ENCODE data around the gene OR9A2. TPM values are rescaled to one million over a fixed set of nuclear protein-coding genes. Genes with fewer than 3 reads are reported as not detected.

OR9A2 gene
- total and polyA plus RNA-seq, 4 donors, result 0.28 to 0.50 TPM; not detected in 2

DNA sequence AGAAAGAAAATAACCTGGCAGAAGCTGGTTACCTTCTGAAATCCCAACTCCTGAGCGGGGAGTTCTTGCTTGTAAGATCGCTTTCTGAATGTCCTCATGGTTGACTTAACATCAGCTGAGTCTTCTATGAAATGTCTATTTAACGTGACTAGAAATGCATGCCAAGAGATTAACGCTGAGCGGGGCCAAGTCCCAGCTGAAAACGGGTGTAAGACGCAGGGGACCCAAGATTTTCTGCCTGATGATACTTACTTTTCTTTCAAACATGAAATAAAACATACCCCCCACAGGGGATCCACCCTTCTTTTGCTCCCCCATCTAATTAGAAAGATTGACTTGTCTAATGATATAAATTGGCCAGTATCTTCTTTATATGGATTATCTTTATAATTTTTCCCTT lies 14.9 kb downstream of the OR9A2 start:
- Histone ChIP-seq H3K27ac (ENCODE audit: low read depth, low read length) (no peak overlapping the region), H3K4me3 (ENCODE audit: low read depth, low read length) (no peak overlapping the region), H3K9me3 (ENCODE audit: control insufficient read depth, insufficient read depth, low read length) (no peaks in the 10 kb centered on the region), H3K4me1 (ENCODE audit: control insufficient read depth, insufficient read depth, low read length) (no peaks in the 10 kb centered on the region), H3K36me3 (ENCODE audit: control insufficient read depth, insufficient read depth, low read length) (no peaks in the 10 kb centered on the region), H3K27me3 (ENCODE audit: control insufficient read depth, insufficient read depth, low read length) (no peaks in the 10 kb centered on the region)
- DNase-seq (ENCODE audit: low read depth in 4 of 6, low spot score in 6 of 6), result peak in 1 of 6 donors; percentile 3
- WGBS (ENCODE audit: insufficient coverage), result 90% methylated on average over 2 of the region's 7 CpGs

DNA sequence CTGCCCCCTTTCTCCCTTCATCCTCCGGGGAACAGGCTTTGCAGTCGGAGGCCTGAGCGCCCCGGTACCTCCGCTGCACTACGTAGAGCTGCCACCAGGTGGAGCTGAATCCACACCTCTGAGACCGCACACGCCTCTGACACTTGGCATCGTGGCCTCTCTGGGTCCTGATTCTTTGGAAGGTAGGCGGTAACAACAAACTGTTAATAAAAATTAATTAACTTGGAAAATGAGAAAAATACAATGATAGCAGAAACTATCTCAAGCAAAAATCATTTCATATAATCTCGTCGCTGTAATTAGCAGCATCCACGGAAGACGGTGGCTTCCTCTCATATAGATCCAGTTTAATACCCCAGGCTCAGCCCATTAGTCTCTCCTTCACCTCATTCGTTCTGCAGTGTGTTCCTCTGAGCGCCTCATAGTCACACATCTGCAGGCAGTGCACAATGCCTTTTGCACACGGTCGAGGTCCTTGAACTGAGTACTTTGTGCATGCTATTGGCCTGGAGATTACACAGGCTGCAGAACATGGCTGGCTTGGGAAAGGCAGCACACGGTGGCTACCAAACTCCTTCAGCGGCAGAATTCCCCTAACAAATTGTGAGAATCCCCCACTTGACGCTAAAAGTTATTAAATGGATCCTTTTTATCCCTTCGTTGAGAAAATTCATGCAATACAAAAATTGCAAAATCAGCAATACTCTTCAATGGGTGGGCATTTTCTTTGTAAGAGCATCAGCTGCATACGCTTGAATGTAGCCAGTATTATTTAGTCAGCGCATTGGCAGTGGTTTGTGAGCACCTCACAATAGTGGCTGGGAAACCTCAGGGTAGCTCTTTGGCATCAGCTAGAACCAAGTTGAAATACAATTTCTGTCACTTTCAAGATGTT lies 18.7 kb downstream of the OR9A2 start:
- H3K4me1 ChIP-seq (ENCODE audit: control insufficient read depth, insufficient read depth, low read length), result no peaks in the 10 kb centered on the region
- no peaks in the 10 kb centered on the region for H3K36me3 ChIP-seq (ENCODE audit: control insufficient read depth, insufficient read depth, low read length)
- H3K4me3 ChIP-seq (ENCODE audit: low read depth, low read length), result no peak overlapping the region
- no peaks in the 10 kb centered on the region for H3K9me3 ChIP-seq (ENCODE audit: control insufficient read depth, insufficient read depth, low read length)
- no peak overlapping the region for H3K27ac ChIP-seq (ENCODE audit: low read depth, low read length)
- no peaks in the 10 kb centered on the region for H3K27me3 ChIP-seq (ENCODE audit: control insufficient read depth, insufficient read depth, low read length)
- peak; percentile 51 to 92 (median 64) for DNase-seq (ENCODE audit: low read depth in 4 of 6, low spot score in 6 of 6)
- 48% methylated on average over 15 of the region's 24 CpGs for WGBS (ENCODE audit: insufficient coverage)

DNA sequence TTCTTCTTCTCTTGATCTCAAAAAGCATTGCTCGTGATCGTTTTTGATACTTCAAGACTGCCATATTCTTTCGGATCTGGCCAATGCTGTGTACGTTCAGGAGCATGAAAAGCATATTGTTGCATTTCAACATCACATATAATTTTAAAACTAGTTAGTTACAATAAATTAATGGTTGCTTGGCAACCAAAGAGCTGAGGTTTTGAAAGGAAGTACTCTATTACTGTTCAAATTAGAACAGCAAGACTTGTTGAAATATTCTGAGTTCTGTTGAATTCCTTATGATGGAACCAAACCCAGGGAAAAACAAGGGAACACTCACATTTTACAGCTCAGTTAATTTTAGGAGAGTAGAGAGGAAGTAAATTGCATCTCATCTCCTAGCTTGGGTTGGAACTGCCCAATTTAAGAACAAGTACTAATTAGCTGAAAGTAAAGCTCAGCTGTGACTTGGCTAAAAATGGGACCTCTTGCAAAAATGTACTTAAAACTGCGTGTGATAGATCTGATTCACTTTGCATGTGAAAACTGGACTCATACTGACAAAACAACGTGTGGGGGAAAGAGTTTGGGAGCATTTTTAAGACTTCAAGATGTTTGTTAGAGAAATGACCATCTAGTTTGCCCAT lies 21.2 kb downstream of the OR9A2 start:
- Histone ChIP-seq H3K4me1 (ENCODE audit: control insufficient read depth, insufficient read depth, low read length) (no peaks in the 10 kb centered on the region), H3K27ac (ENCODE audit: low read depth, low read length) (no peak overlapping the region), H3K4me3 (ENCODE audit: low read depth, low read length) (no peak overlapping the region), H3K36me3 (ENCODE audit: control insufficient read depth, insufficient read depth, low read length) (no peaks in the 10 kb centered on the region), H3K9me3 (ENCODE audit: control insufficient read depth, insufficient read depth, low read length) (peaks cover 1% of the 10 kb centered on the region), H3K27me3 (ENCODE audit: control insufficient read depth, insufficient read depth, low read length) (no peaks in the 10 kb centered on the region)
- DNase-seq (ENCODE audit: low read depth in 4 of 6, low spot score in 6 of 6), result peak in 1 of 6 donors; percentile 3
- WGBS (ENCODE audit: insufficient coverage), result 80% methylated on average over 1 of the region's 6 CpGs

DNA sequence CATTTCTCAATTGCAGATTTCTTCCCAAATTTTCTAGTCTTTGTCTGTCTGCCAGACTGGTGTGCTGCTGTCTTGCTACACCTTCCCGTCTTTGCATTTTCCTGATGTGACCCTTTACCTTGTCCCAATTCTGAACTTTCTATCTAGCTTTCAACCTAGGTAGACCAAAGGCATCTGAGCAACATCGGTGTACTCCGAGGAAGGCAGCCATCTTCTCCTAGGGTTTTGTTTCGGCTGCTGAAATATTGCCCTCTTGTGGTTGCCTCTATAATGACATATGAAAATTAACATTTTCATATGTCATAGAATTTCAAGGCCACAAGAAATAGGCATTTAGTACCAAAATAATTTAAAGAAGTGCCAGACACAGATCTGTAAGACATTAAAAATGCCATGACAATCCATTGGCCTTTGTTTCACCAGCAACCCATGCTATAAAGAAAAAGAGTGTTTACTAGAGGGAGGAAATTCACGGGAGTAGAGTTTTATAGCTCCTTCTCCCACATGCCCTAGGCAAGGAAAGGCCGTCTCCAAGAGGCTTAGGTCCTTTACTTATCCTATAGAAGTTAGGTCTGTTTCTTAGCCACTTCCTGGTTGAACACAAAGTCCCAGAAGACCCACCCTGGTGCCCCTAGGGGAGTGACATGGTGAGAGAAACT lies 23.4 kb downstream of the OR9A2 start:
- Histone ChIP-seq H3K27me3 (ENCODE audit: control insufficient read depth, insufficient read depth, low read length) (no peaks in the 10 kb centered on the region), H3K36me3 (ENCODE audit: control insufficient read depth, insufficient read depth, low read length) (no peaks in the 10 kb centered on the region), H3K27ac (ENCODE audit: low read depth, low read length) (no peak overlapping the region), H3K9me3 (ENCODE audit: control insufficient read depth, insufficient read depth, low read length) (peaks cover 1% of the 10 kb centered on the region), H3K4me3 (ENCODE audit: low read depth, low read length) (no peak overlapping the region), H3K4me1 (ENCODE audit: control insufficient read depth, insufficient read depth, low read length) (no peaks in the 10 kb centered on the region)
- 64% methylated on average over 1 of the region's 6 CpGs for WGBS (ENCODE audit: insufficient coverage)
- peak in 2 of 6 donors; percentile 47 to 51 for DNase-seq (ENCODE audit: low read depth in 4 of 6, low spot score in 6 of 6)

DNA sequence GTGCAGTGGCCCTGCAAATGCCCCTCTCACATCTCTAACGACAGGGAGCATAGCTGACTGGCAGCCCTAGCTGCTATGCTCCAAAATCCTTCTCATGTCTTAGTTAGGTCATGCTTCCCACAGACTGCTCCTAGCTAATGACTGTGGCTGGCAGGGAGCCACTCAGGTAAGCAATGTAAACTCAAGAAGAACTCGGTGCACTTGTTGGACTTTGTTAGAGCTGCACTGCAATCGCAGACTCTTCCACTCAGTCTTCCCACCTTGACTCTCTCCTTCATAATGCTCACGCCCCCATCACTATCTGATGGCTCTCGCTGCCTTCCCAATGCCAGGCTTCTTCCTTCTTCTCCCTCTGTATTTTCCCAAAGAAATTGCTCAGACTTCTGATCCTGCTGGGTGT lies 24.0 kb downstream of the OR9A2 start:
- DNase-seq (ENCODE audit: low read depth in 4 of 6, low spot score in 6 of 6), result no peak
- peaks cover 1% of the 10 kb centered on the region for H3K9me3 ChIP-seq (ENCODE audit: control insufficient read depth, insufficient read depth, low read length)
- 90% methylated on average over 5 of the region's 5 CpGs for WGBS (ENCODE audit: insufficient coverage)
- no peak overlapping the region for H3K27ac ChIP-seq (ENCODE audit: low read depth, low read length)
- H3K27me3 ChIP-seq (ENCODE audit: control insufficient read depth, insufficient read depth, low read length), result no peaks in the 10 kb centered on the region
- no peaks in the 10 kb centered on the region for H3K36me3 ChIP-seq (ENCODE audit: control insufficient read depth, insufficient read depth, low read length)
- no peak overlapping the region for H3K4me3 ChIP-seq (ENCODE audit: low read depth, low read length)
- no peaks in the 10 kb centered on the region for H3K4me1 ChIP-seq (ENCODE audit: control insufficient read depth, insufficient read depth, low read length)

DNA sequence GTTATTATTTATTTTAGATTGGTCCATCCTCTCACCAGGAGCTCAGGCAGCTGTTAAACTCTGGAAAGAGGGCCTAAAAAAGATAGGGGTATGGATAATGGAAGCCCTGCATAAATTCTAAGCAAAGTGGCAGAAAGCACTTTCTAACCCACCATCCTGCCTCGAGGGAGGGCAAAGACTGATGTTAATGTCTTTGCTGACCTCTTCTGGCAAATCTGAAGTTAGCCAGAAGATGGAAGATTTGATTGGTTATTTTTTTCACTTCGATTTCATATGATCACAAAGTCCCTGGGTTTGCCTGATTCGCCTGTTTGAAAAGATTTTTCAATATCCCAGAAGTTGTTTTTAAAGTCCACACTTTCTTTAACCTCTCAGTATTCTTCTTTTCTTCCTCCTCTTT lies 24.8 kb downstream of the OR9A2 start:
- no peak for DNase-seq (ENCODE audit: low read depth in 4 of 6, low spot score in 6 of 6)
- no peak overlapping the region for H3K4me3 ChIP-seq (ENCODE audit: low read depth, low read length)
- H3K9me3 ChIP-seq (ENCODE audit: control insufficient read depth, insufficient read depth, low read length), result peaks cover 1% of the 10 kb centered on the region
- H3K27me3 ChIP-seq (ENCODE audit: control insufficient read depth, insufficient read depth, low read length), result no peaks in the 10 kb centered on the region
- no peak overlapping the region for H3K27ac ChIP-seq (ENCODE audit: low read depth, low read length)
- no CpG with 5 or more reads among the region's 3 CpGs for WGBS (ENCODE audit: insufficient coverage)
- H3K4me1 ChIP-seq (ENCODE audit: control insufficient read depth, insufficient read depth, low read length), result no peaks in the 10 kb centered on the region
- H3K36me3 ChIP-seq (ENCODE audit: control insufficient read depth, insufficient read depth, low read length), result no peaks in the 10 kb centered on the region

DNA sequence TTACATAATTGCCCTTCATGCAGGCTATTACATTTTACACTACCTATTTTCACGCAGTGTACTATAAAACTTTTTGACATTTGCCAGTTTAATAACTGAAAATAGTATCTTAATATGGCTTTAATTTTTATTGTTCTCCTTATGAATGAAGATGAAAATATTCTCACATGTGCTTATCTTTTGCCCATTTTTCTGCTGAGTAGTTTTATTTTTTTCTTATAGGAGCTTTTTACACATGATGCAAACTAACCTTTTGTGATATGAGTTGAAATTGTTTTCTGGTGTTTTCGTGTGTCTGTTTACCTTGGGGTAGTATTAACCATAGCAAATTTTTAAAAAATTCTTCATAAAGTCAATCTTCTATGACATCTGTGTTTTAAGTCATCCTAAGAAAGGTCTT lies 26.3 kb downstream of the OR9A2 start:
- DNase-seq (ENCODE audit: low read depth in 4 of 6, low spot score in 6 of 6), result no peak
- Histone ChIP-seq H3K36me3 (ENCODE audit: control insufficient read depth, insufficient read depth, low read length) (no peaks in the 10 kb centered on the region), H3K4me3 (ENCODE audit: low read depth, low read length) (no peak overlapping the region), H3K27me3 (ENCODE audit: control insufficient read depth, insufficient read depth, low read length) (no peaks in the 10 kb centered on the region), H3K4me1 (ENCODE audit: control insufficient read depth, insufficient read depth, low read length) (no peaks in the 10 kb centered on the region), H3K27ac (ENCODE audit: low read depth, low read length) (no peak overlapping the region), H3K9me3 (ENCODE audit: control insufficient read depth, insufficient read depth, low read length) (peaks cover 1% of the 10 kb centered on the region)
- no CpG with 5 or more reads among the region's 2 CpGs for WGBS (ENCODE audit: insufficient coverage)

DNA sequence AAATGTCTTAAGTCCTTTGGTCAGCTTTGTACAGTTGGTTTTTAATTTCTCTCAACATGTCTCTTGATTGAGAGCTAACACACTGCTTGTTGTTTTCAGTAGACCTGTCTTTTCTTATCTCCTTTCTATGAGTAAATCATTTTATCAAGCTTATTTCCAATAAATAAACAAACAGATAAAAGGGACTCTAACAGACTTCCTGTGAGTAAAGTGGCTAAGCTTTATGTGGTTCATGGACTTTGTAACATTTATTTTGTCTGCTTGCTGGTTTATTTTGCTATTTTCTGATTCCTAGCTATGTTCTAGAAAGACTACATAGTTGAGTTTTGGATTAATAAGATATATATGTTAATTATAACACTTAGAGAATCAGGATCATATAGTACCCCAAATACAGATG lies 27.1 kb downstream of the OR9A2 start:
- Histone ChIP-seq H3K27ac (ENCODE audit: low read depth, low read length) (no peak overlapping the region), H3K27me3 (ENCODE audit: control insufficient read depth, insufficient read depth, low read length) (no peaks in the 10 kb centered on the region)

DNA sequence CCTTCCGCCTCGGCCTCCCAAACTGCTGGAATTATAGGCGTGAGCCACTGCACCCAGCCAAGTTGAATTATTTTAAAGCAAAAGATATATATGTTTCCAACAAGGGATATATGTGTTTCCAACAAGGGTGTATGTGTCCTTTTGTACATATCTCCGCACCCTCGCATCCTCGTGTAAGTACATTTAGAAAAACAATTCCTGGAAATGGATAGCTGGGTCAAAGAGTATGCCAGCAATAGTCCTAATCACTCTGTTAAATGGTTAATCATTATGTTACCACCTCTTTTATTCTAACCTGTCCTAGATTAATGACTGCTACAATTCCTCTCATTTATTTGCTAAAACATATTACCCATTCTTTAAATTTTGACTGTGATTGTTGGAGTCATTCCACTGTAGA lies 28.0 kb downstream of the OR9A2 start:
- no CpG with 5 or more reads among the region's 6 CpGs for WGBS (ENCODE audit: insufficient coverage)
- no peak for DNase-seq (ENCODE audit: low read depth in 4 of 6, low spot score in 6 of 6)
- Histone ChIP-seq H3K9me3 (ENCODE audit: control insufficient read depth, insufficient read depth, low read length) (peaks cover 1% of the 10 kb centered on the region), H3K27ac (ENCODE audit: low read depth, low read length) (no peak overlapping the region), H3K36me3 (ENCODE audit: control insufficient read depth, insufficient read depth, low read length) (no peaks in the 10 kb centered on the region), H3K4me3 (ENCODE audit: low read depth, low read length) (no peak overlapping the region), H3K27me3 (ENCODE audit: control insufficient read depth, insufficient read depth, low read length) (no peaks in the 10 kb centered on the region), H3K4me1 (ENCODE audit: control insufficient read depth, insufficient read depth, low read length) (no peaks in the 10 kb centered on the region)

More for the DNA sequence above, 27.1 kb downstream of the OR9A2 start:
- no peak for DNase-seq (ENCODE audit: low read depth in 4 of 6, low spot score in 6 of 6)
- Histone ChIP-seq H3K36me3 (ENCODE audit: control insufficient read depth, insufficient read depth, low read length) (no peaks in the 10 kb centered on the region), H3K9me3 (ENCODE audit: control insufficient read depth, insufficient read depth, low read length) (peaks cover 1% of the 10 kb centered on the region), H3K4me1 (ENCODE audit: control insufficient read depth, insufficient read depth, low read length) (no peaks in the 10 kb centered on the region), H3K4me3 (ENCODE audit: low read depth, low read length) (no peak overlapping the region)
